Measurements from ENCODE around the gene ELOA. TPM values are rescaled to one million over a fixed set of nuclear protein-coding genes. Genes with fewer than 3 reads are reported as not detected.

The ELOA gene
- 10 to 100 TPM; 38.2 to 58.2 (median 42.8) TPM for total RNA-seq

GRCh38 chr1:23743287-23744152 lies at the start of gene ELOA:
TSS of gene ELOA (plus strand) at chr1:23743471. CDS start at chr1:23743504, 33 bp downstream.
- TF ChIP-seq CTCF (IDR thresholded peaks at IDR 0.05), result no peak
- peak; percentile 34 to 81 (median 69) for TF ChIP-seq POLR2AphosphoS5 (IDR thresholded peaks at IDR 0.05)
- no peak for TF ChIP-seq EP300 (IDR thresholded peaks at IDR 0.05)
- peak in 1 of 2 donors; percentile 65 for TF ChIP-seq POLR2A (IDR thresholded peaks at IDR 0.05)
- H3K36me3 ChIP-seq, result peaks cover 5% of the 10 kb centered on the region
- H3K4me3 ChIP-seq, result peak within 1 kb of the TSS; percentile 81
- WGBS, result 0% methylated on average over 3 of the region's 119 CpGs
- H3K4me1 ChIP-seq, result peaks cover 47% of the 10 kb centered on the region
- H3K27ac ChIP-seq, result peak within 1 kb of the TSS; percentile 90
- peak; percentile 81 to 84 for DNase-seq (ENCODE audit: low spot score in 2 of 2)
- H3K9me3 ChIP-seq, result no peaks in the 10 kb centered on the region
- H3K27me3 ChIP-seq, result no peaks in the 10 kb centered on the region

DNA sequence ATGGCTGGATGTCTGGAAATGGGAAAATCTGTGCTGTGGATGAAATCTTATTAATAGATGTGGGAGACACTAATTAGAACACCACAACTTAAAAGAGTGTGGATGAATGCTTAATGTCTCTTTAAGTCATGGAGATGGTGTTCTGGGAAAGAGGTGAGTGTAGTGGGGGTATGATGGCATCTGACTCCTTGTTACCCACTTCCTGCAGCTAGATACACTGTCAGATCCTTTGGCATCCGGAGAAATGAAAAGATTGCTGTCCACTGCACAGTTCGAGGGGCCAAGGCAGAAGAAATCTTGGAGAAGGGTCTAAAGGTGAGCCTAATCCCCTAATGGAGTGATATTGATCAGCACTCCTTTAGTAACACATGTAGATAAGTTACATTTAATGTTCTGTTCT lies 49.7 kb upstream of the ELOA start:
- DNase-seq (ENCODE audit: low spot score in 2 of 2), result no peak
- no peak overlapping the region for H3K27ac ChIP-seq
- no peak for TF ChIP-seq EP300 (IDR thresholded peaks at IDR 0.05)
- TF ChIP-seq POLR2A (IDR thresholded peaks at IDR 0.05), result no peak
- H3K36me3 ChIP-seq, result peaks cover 52% of the 10 kb centered on the region
- peaks cover 50% of the 10 kb centered on the region for H3K4me1 ChIP-seq
- WGBS, result 66% methylated on average over 2 of the region's 2 CpGs
- H3K27me3 ChIP-seq, result no peaks in the 10 kb centered on the region
- peak overlapping the region; percentile 87 for H3K4me3 ChIP-seq
- no peaks in the 10 kb centered on the region for H3K9me3 ChIP-seq

DNA sequence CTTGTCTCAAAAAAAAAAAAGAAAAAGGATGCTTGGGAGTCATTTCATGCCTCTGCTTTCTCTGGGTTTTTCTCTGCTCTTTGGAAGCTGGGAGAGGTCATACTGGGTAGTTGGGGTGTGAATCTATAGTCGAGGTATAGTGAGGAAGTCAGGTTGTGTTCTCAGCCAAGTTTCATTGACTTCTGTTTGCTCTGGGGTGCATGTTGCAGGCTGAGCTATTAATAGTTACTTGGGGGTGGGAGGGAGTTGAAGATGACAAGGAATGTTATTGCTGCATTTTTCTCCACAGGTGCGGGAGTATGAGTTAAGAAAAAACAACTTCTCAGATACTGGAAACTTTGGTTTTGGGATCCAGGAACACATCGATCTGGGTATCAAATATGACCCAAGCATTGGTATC lies 48.9 kb upstream of the ELOA start:
- Histone ChIP-seq H3K9me3 (no peaks in the 10 kb centered on the region), H3K4me1 (peaks cover 57% of the 10 kb centered on the region), H3K4me3 (no peak overlapping the region), H3K27me3 (no peaks in the 10 kb centered on the region), H3K27ac (no peak overlapping the region), H3K36me3 (peaks cover 60% of the 10 kb centered on the region)
- 50% methylated on average over 3 of the region's 3 CpGs for WGBS
- DNase-seq (ENCODE audit: low spot score in 2 of 2), result no peak
- TF ChIP-seq POLR2A (IDR thresholded peaks at IDR 0.05), result no peak
- TF ChIP-seq EP300 (IDR thresholded peaks at IDR 0.05), result no peak
- no peak for TF ChIP-seq CTCF (IDR thresholded peaks at IDR 0.05)
- TF ChIP-seq POLR2AphosphoS5 (IDR thresholded peaks at IDR 0.05), result no peak

- 97% methylated on average over 3 of the region's 3 CpGs for WGBS
- TF ChIP-seq CTCF (IDR thresholded peaks at IDR 0.05) (no peak), EP300 (IDR thresholded peaks at IDR 0.05) (no peak), POLR2A (IDR thresholded peaks at IDR 0.05) (no peak), POLR2AphosphoS5 (IDR thresholded peaks at IDR 0.05) (no peak)
- Histone ChIP-seq H3K4me1 (peaks cover 57% of the 10 kb centered on the region), H3K36me3 (peaks cover 71% of the 10 kb centered on the region), H3K27ac (no peak overlapping the region), H3K9me3 (no peaks in the 10 kb centered on the region), H3K4me3 (no peak overlapping the region), H3K27me3 (no peaks in the 10 kb centered on the region)
- no peak for DNase-seq (ENCODE audit: low spot score in 2 of 2)
These were observed 47.6 kb upstream of the ELOA start for GRCh38 chr1:23695667-23696066.

GRCh38 chr1:23696335-23696989 lies 46.8 kb upstream of the ELOA start:
- WGBS, result 46% methylated on average over 6 of the region's 6 CpGs
- peaks cover 79% of the 10 kb centered on the region for H3K36me3 ChIP-seq

More at GRCh38 chr1:23696335-23696989, 46.8 kb upstream of the ELOA start:
- Histone ChIP-seq H3K27ac (no peak overlapping the region), H3K9me3 (no peaks in the 10 kb centered on the region), H3K27me3 (no peaks in the 10 kb centered on the region), H3K4me3 (no peak overlapping the region), H3K4me1 (peaks cover 52% of the 10 kb centered on the region)
- no peak for DNase-seq (ENCODE audit: low spot score in 2 of 2)
- no peak for TF ChIP-seq EP300 (IDR thresholded peaks at IDR 0.05)
- TF ChIP-seq POLR2A (IDR thresholded peaks at IDR 0.05), result no peak
- no peak for TF ChIP-seq POLR2AphosphoS5 (IDR thresholded peaks at IDR 0.05)
- TF ChIP-seq CTCF (IDR thresholded peaks at IDR 0.05), result no peak

All from suprapubic skin (tissue), 4 donors.